ENCODE results near the gene JAK2.
"Not testable (repeated sequence)": the region's sequence is repeated elsewhere in the genome, so short reads cannot be mapped to it uniquely, and the experiment has no call there.

Gene JAK2

DNA sequence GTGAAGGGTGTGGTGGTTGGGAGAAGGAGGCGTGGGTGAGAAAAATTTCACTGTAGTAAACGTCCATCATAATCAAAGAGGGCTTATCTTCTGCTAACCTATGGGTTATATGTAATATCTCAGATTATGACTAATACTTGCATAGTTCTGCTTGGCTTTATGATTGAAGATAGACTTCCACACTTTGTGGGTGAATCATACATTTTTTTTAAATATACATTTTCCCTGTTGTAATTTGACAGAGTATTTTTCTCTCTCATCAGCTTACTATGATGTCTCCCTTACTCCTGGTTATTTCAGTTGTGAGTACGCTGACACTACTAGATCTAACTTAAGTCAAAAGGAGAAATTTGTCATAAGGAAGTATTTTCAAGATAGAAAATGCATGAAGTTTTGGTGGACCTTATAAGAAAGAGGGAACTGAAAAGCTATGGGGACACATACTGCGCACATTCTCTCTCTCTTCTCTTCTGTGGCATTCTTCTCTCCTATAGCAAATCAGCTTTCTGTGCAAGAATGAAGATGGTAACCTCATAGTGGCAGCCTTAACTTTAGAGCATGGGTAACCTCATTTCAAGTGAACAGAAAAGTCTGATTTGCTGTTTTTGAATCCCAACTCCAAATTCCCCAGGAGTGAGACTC lies 4.9 kb upstream of the JAK2 start:
- DNase-seq (ENCODE audit: low read depth) = no peak

DNA sequence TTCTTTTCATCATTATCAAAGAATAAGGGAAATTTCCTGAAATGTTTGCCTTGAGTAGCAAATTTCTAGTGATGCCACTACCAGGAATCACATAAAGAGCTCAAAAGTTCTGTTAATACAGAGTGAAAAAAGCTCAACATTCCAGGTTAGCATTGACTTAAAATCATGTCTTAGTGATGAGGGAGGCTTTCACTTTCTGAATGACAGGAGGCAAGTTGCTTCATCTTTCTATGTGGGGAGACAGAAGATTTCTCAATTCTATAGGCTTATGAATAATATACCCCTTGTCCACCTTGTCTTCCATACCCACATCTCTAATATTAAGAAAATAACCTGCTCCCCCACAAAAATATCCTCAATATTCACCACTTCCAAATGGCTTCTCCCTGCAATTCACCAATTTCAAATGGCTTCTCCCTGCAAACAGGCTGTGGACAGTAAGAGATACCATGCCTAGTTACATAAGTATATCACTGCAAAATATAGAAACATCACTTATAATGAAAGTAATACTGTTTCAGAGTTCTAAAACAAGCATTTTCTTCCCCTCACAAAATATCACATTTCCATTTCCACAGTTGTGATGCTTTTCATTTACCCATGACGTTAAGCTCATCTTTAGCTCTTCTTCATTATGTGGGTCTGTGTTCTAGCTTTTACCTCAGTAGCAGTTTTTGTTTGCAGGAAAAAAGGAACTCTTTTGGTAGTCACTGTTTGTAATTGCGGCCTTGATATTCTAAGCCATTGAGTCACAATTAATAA lies 2.2 kb upstream of the JAK2 start:
- no peak for DNase-seq (ENCODE audit: low read depth)

DNA sequence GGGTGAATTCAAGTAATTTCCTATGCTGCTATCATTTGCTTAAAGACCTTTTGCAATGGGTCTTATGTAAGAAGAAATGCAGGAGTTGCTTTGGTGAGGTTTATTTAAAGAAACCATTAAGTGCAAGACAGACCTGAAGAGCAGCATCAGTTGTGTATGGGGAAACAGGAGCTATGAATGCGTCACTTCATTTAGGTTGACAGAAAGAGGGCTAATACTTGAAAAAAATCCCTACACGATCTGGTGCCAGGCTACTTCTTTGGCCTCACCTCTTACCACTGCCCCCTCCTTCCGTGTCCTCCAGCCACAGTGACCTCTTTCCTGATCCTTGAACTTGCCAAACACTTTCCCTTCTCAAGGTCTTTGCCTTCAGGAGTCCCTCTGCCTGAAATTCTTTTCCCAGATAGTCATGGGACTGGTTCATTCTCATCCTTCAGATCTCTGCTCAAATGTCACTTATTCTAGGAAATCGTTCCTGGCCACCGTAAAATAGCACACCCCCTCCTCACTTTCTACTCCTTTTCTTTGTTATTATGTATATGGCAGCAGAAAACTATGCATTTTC lies 1.4 kb upstream of the JAK2 start:
- no peak for DNase-seq (ENCODE audit: low read depth)

DNA sequence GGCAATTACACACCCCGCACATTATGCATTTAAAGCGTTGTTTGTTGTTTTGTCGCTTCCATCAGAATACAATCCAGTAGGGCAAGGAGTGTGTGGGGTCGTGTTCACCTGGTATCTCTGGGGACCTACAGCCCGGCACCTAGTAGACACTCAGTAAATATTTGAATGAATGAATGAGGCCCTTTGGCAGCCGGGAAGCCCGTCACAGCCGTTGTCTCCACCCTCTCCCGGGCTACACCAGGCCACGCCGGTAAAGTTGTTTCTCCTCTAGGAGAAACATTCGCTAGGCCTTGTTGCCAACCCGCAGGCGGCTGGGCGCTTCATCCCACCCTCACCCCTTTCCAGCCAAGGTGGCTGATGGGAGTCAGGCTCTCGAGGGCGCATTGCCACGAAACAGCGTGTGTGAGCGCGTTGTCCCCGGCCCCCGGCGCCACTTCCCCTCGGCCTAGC lies 876 bp upstream of the JAK2 start:
- DNase-seq (ENCODE audit: low read depth) = no peak

DNA sequence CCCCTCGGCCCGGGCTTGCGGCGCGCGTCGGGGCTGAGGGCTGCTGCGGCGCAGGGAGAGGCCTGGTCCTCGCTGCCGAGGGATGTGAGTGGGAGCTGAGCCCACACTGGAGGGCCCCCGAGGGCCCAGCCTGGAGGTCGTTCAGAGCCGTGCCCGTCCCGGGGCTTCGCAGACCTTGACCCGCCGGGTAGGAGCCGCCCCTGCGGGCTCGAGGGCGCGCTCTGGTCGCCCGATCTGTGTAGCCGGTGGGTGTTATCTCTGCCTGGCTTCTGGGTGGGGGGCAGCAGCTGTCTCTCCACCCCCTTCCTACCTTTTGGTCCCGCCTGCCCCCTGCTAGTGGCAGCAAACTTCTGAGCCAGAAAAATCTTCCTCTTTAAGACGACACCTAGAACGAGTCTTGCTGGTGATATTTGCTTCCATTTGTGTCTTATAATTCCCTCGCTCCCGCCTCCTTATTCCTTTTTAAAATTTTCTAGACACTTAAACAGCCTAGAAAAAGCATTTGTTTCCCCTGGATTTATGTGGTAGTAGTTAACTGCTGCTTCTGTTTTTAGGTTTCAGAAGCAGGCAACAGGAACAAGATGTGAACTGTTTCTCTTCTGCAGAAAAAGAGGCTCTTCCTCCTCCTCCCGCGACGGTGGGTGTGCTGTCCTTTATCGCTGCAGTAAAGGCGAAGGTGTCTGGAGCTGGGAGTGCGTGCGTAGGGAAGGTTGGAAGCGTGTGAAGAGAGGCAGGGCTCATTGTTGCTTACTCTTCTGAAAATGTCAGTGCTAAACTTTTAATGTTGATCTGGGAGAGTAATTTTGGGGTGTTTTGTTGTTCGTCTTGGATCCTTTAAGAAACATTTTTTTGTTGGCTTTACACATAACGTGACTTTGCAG lies 554 bp downstream of the JAK2 start:
- DNase-seq (ENCODE audit: low read depth) = no peak

DNA sequence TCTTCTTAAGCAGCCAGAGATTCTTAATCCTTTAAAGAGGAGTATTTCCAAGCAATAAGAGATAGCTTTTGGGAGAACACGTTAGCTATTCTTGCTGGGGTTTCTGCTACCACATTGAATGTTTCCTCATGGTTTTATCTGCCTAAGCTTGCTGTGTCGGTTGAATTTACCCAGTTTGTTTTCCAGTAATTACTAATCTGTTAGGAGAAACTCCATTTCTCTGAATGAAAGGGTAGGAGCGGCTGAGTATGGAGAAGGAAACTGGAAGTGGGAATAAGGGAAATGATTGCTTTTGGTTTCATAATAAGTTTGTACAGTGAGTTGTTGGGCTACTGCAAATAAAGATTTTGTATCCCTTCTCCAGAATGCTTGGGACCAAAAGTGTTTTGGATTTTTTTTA lies 1.2 kb downstream of the JAK2 start:
- DNase-seq (ENCODE audit: low read depth) = no peak

DNA sequence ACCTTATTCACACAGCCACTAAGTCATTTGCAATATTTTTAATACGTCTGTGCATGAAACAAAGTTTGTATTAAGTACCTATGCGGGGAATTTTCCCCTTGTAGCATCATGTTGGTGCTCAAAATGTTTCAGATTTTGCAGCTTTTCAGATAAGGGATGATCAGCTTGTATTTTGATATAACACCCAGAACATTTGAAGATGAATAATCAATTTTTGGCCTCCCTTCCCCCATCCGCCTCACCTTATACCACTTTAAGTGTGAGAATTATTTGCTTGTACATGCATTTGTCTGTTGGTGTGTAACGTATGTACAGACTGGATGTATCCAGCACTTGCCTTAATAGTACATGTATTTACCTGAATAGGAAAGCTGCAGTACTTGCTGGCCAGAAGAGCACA lies 1.7 kb downstream of the JAK2 start:
- no peak for DNase-seq (ENCODE audit: low read depth)

DNA sequence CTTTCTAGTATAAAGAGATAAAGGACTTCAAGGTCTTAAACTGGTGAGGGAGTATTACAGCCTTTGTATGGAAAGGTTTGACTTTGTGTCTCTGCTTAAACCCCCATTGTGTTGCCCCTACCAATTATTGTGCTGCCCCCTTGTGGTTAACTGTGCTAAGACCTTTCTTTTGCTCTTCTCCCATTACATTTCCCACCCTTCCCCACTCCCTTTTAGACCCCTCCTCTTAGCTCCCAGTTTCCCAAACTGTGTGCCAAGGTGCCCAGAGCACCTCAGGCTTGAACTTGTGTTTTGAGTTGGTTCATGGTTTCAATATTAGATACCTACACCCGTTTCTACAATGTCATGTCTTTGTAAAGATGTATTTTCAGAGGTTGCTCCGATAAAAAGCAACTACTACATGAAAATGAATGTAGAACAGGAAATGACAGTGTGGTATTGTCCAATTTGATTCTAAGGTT lies 2.9 kb downstream of the JAK2 start:
- DNase-seq (ENCODE audit: low read depth) = no peak

DNA sequence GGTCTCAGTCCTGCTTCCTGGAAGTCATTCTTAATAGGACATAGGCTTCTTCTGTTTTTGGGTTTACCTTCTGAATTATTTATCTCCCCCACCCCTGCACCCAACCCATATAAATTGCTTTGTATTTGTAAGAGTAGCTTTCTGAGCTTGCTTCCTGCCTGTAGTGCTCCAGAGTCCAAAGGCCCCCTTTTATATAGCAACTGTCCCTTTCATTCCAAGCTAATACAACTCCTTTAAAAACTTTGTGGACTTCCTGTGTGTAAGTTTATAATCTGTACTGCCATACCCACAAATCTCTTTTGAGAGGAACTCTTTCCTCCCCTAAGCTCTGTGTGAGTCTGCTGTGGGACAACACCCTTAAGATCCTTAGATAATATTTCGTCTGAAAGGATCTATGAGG lies 7.8 kb downstream of the JAK2 start:
- no peak for DNase-seq (ENCODE audit: low read depth)

DNA sequence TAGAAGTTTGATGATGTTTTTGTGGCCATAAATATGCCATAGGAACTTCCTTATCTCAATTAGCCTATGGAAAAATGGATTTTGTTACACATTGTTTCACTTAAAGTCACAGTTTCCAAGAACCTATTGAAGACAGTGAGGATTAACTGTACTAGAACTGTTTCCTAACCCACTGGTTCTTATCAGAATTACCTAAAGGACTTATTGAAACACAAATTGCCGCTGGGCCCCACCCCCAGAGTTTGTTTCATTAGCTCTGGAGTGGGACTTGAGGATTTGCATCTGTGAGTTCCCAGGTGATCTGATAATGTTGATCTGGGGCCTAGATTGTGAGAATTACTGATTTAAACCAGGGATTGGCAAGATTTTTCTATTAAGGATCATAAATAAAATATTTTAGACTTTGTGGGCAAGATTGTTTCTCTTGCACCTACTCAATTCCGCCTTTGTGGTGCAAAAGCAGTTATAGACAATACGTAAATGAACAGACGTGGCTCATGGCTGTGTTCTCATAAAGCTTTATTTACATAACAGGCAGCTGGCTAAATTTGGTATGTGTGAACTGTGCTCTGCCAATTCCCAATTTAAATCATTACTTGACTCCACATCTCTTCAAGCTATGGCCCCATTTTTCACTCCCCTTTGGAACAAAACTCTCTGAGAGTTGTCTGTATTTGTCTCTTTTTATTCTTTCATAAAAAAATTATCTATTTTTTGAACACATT lies 9.3 kb downstream of the JAK2 start:
- DNase-seq (ENCODE audit: low read depth) = no peak

DNA sequence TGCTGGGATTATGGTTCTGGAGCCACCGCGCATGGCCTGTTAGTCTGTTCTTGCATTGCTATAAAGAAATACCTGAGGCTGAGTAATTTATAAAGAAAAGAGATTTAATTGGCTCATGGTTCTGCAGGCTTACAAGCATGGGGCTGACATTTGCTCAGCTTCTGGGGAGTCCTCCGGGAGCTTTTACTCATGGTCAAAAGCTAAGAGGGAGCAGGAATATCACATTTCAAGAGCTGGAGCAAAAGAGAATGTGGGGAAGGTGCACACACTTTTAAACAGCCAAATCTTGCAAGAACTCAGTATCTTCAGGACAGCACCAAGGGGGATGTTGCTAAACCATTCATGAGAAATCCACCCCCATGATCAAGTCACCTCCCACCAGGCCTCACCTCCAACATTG lies 12.1 kb downstream of the JAK2 start:
- DNase-seq (ENCODE audit: low read depth) = no peak

DNA sequence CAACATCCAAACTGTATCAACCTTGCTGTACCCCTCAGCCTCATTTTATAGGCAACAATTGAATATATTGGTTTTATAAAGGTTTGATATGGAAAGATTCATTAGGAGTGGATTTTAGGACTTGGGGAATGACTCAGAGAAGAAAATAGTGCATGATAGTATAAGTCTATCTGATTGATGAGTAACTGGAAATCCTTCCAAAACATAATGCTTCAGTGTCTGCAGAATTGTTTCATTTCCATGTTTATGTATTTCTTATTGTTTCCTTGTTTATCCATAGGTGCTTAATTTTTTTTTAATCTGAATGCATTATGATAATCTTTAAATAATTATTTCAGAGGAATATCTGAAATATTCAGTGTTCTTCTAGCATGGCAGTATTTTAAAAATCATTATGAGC lies 12.6 kb downstream of the JAK2 start:
- DNase-seq (ENCODE audit: low read depth) = no peak

DNA sequence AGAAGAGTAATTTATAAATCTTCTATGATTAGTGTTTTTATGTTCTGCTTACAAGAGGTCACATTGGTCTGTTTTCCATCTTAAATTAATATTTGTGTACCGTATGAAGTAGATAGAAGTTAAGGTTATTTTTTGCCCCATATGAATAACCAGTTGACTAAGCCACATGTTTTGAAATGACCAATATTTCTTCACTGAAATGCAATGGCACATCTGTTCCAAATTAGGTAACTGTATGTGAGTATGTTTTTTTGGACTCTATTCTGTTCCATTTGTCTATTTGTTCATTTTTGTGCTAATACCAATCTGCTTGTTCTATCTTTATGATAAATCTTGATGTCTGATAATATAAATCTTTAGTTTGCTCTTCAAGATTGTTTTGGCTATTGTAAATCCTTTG lies 17.7 kb downstream of the JAK2 start:
- no peak for DNase-seq (ENCODE audit: low read depth)

DNA sequence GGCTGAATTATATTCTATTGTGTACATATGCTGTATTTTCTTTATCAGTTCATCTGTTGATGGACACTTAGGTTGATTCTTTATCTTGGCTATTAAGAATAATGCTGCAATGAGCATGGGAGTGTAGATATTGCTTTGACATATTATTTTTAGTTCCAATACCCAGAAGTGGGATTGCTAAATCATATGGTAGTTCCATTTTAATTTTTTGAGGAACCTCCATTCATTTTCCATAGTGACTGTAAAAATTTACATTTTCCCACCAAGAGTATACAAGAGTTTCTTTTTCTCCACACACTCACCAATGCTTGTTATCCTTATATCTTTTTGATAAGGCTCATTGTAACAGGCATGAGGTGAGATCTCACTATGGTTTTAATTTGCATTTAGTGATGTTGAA lies 19.4 kb downstream of the JAK2 start:
- DNase-seq (ENCODE audit: low read depth) = no peak

DNA sequence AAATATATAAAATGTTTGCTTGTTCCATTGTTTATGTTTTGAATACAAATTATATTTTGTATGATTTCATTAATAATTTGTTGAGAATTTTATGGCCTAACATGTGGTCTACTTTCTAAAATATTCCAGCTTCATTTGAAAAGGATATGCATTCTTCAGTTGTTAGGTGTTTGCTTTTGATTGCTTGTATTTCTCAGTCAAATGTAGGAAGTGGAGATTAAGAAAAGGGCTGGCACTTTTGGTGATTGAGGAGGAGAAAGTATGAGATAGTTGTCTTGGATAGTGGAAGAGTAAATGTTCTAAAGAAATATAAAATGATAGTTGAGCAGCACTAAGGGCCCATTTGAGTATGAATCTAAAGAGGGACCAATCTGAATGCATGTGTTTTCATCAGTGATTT lies 23.1 kb downstream of the JAK2 start:
- no peak for DNase-seq (ENCODE audit: low read depth)

DNA sequence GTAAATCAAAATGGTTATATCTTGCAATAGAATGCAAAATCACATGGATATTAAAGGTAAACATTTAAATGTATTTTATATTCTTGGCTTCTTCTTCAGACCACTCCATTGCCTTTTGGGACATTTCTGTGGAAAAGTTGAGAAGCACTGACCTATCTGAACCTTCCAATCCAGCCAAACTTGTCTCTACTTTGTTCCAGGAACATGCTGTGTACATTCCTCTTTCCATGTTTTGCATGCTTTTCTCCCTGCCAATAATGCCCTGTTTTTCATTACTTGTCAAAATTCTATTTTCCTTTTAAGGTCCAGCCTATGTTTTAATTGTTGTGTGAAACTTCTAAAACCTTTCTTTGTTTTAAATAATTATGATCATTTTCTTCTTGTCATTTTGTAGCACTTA lies 28.3 kb downstream of the JAK2 start:
- no peak for DNase-seq (ENCODE audit: low read depth)

DNA sequence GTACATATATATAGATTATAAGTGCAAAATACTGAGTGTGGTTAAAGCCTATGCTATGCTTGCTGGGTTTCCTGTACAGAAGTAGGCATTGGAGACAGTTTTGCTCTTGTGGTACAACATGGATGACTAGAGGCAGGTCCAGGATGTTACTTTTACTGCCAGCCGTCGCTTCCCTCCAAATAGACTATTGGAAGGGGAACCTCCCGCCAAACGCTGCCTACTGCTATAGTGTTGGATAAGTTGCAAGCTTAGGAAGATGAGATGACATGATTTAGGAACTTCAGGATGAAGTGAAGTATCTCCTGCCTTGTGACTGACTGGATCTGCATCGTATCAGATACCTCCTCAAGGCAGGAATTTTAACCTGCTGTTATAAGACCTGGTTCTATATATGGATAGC lies 30.9 kb downstream of the JAK2 start:
- no peak for DNase-seq (ENCODE audit: low read depth)

DNA sequence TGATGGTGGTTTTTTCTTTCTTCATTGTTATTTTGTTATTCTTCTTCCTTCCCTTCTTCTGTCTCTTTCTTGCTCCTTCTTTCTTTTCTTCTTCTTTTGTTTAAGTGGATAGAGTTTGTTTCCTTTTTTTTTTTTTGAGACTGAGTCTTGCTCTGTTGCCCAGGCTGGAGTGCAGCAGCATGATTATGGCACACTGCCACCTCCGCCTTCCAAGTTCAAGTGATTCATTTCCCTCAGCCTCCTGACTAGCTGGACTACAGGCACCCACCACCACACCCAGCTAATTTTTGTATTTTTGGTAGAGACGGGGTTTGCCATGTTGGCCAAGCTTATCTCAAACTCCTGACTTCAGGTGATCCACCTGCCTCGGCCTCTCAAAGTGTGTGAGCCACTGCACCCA lies 40.3 kb downstream of the JAK2 start:
- DNase-seq (ENCODE audit: low read depth) = no peak

DNA sequence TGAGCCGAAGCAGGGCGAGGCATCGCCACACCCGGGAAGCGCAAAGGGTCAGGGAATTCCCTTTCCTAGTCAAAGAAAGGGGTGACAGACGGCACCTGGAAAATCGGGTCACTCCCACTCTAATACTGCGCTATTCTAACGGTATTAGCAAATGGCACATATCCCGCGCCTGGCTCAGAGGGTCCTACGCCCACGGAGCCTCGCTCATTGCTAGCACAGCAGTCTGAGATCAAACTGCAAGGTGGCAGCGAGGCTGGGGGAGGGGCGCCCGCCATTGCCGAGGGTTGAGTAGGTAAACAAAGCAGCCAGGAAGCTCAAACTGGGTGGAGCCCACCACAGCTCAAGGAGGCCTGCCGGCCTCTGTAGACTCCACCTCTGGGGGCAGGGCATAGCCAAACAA lies 46.9 kb downstream of the JAK2 start:
- DNase-seq (ENCODE audit: low read depth) = not testable (repeated sequence)

DNA sequence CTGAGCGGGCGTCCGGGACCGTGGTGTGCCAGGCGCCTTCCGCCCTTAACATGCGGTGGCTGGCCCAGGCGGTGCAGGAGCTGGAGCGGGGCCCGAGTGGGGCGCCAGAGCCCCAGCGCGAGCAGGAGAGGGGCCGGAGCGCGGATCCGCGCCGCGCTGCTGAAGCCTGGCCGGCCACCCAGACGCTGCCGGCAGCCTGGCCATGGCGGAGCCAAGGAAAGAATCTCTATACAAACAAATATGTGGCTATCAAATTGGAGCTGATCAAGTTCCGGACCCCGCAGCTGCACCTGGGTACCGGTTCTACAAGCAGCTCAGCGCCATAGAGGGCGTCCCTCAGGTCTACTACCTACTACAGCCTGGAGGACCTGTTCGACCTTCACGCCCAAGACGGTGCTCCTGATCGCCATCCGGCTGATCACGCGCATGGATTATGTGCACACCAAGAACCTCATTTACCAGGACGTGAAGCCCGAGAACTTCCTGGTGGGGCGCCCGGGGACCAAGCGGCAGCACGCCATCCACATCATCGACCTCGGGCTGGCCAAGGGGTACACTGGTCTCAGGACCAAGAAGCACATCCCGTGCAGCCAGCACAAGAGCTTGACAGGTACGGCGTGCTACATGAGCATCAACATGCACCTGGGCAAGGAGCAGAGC lies 55.8 kb downstream of the JAK2 start:
- no peak for DNase-seq (ENCODE audit: low read depth)

DNA sequence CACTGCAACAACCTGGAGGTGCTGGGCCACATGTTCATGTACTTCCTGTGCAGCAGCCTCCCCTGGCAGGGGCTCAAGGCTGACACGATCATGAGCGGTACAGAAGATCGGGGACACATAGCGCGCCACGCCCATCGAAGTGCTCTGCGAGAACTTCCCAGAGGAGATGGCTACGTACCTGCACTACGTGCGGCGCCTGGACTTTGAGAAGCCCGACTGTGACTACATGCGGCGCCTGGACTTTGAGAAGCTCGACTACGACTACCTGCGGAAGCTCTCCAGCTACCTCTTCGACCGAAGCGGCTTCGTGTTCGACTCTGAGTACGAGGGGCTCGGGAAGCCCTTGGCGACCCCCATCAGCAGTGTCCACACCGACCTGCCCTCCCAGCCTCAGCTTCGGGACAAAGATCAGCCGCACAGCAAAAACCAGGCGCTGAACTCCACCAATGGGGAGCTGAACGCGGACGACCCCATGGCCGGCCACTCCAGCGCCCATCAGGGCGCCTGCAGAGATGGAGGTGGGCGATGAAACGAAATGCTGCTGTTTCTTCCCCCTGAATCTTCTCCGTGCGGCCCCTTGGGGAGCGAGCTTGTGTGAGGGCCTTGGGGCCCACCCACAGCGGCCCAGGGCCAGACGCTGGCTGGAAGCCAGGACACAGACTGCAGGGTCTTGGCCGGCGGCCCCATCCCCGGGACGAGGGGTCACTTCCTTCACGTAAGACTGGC lies 56.5 kb downstream of the JAK2 start:
- no peak for DNase-seq (ENCODE audit: low read depth)
